ENCODE measurements around the gene CLECL1. TPM values are rescaled to one million over a fixed set of nuclear protein-coding genes. Genes with fewer than 3 reads are reported as not detected.
"Not testable (repeated sequence)": the region's sequence is repeated elsewhere in the genome, so short reads cannot be mapped to it uniquely, and the experiment has no call there.

The CLECL1 gene
- total RNA-seq, 1 donor from 2014 or later = not detected

GRCh38 chr12:9718968-9719367 is 13.9 kb downstream of the CLECL1 start:
- Histone ChIP-seq H3K4me3 (no peak overlapping the region), H3K27ac (replicated peaks) (no peak overlapping the region), H3K36me3 (no peaks in the 10 kb centered on the region), H3K4me1 (no peaks in the 10 kb centered on the region), H3K27me3 (ENCODE audit: low read depth) (peaks cover 8% of the 10 kb centered on the region), H3K9me3 (replicated peaks) (no peaks in the 10 kb centered on the region)
- DNase-seq = no peak
- no peak for TF ChIP-seq CTCF (IDR thresholded peaks at IDR 0.05; ENCODE audit: borderline replicate concordance)
- intact Hi-C loops (cut with micrococcal nuclease) = no loop called here

- intact Hi-C loops (cut with micrococcal nuclease) = no loop called here
- no peak for DNase-seq
- H3K9me3 ChIP-seq (replicated peaks) = no peaks in the 10 kb centered on the region
- H3K27ac ChIP-seq (replicated peaks) = no peak overlapping the region
- no peaks in the 10 kb centered on the region for H3K4me1 ChIP-seq
- no peak for TF ChIP-seq CTCF (IDR thresholded peaks at IDR 0.05; ENCODE audit: borderline replicate concordance)
- H3K27me3 ChIP-seq (ENCODE audit: low read depth) = peaks cover 8% of the 10 kb centered on the region
- no peaks in the 10 kb centered on the region for H3K36me3 ChIP-seq
- H3K4me3 ChIP-seq = no peak overlapping the region
Observed at GRCh38 chr12:9717070-9717925, 15.6 kb downstream of the CLECL1 start.

- intact Hi-C loops (cut with micrococcal nuclease) = not testable (repeated sequence)
Observed at GRCh38 chr12:9713032-9713558, 19.8 kb downstream of the CLECL1 start.

DNA sequence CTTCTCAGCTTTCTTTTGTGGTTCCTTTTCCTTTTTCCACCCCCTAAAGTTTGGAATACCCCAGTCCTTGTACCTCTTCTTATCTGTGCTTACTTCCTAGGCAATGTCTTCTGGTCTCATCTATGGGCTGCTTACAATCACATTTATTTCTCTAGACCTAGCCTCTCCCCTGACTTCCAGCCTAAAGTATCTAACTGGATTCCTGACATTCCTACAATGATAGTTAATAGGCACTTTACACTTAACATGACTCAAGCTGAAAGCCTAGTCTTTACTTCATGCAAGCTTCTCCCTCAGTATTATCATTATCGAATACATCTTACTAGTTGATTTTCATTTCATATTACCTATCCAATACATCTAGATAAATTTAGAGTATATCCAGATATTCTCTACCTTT is 21.2 kb downstream of the CLECL1 start:
- intact Hi-C loops (cut with micrococcal nuclease) = no loop called here
- Histone ChIP-seq H3K4me3 (no peak overlapping the region), H3K4me1 (no peaks in the 10 kb centered on the region), H3K36me3 (no peaks in the 10 kb centered on the region), H3K9me3 (replicated peaks) (no peaks in the 10 kb centered on the region), H3K27ac (replicated peaks) (no peak overlapping the region), H3K27me3 (ENCODE audit: low read depth) (no peaks in the 10 kb centered on the region)
- TF ChIP-seq CTCF (IDR thresholded peaks at IDR 0.05; ENCODE audit: borderline replicate concordance) = no peak
- no peak for DNase-seq

More at GRCh38 chr12:9713032-9713558, 19.8 kb downstream of the CLECL1 start:
- DNase-seq; H3K27ac ChIP-seq (replicated peaks); H3K4me3 ChIP-seq; H3K4me1 ChIP-seq; H3K36me3 ChIP-seq; H3K27me3 ChIP-seq (ENCODE audit: low read depth); H3K9me3 ChIP-seq (replicated peaks): not testable (repeated sequence)

GRCh38 chr12:9710584-9711375 is 22.1 kb downstream of the CLECL1 start:
- Histone ChIP-seq H3K36me3 (no peaks in the 10 kb centered on the region), H3K4me1 (no peaks in the 10 kb centered on the region), H3K27me3 (ENCODE audit: low read depth) (no peaks in the 10 kb centered on the region), H3K9me3 (replicated peaks) (no peaks in the 10 kb centered on the region), H3K27ac (replicated peaks) (no peak overlapping the region), H3K4me3 (no peak overlapping the region)
- DNase-seq = no peak
- intact Hi-C loops (cut with micrococcal nuclease) = no loop called here
- no peak for TF ChIP-seq CTCF (IDR thresholded peaks at IDR 0.05; ENCODE audit: borderline replicate concordance)

All from left ventricle myocardium inferior (tissue), 1 donor.